ENCODE data around the gene DAND5. TPM values are rescaled to one million over a fixed set of nuclear protein-coding genes. Genes with fewer than 3 reads are reported as not detected.
A peak's percentile ranks its signal among the peaks of the same experiment; 100 is the strongest.

Gene DAND5
- total and polyA plus RNA-seq, 2 of the 13 experiments (the other 11 are each of a cell fraction or from before 2014, with no cell fraction given): 0.04 TPM; not detected in 1

DNA sequence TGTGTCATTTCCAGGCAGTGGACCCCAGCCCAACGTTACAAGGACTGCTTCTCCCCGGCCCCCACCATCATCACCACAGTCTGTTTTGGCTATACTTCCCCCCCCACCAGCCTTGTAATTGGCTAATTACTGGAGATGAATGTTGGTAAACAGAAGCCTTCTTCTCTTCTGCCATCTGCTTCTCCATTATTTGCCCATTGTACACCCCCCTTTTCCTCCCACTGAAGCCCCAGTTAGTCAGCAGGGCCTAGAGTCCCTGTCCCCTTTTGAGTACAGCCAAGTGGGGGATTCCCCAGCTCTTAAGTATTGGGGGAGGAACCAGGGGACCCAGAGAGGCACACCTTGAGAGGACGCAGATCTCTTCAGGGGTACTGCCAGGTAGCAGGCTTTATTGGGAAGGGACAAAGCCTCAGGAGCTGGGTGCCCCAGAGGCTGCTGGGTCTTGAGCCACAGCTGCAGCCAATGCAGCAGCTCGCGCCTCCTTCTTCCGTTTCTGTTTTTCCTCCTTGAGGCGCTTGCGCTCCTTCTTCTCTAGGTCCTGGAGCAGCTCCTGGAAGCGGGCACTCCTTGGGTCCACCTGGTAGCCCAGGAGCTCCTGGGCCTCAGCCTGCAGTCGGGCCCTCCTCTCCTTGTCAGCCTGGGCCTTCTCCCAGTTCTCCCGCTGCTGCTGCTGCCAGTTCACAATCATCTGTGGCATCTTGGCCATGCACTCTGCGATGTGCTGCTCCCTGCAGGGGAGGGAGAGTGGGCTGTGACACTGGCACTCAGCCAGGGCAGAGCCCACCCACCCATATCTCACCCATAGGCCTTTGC lies 15.4 kb upstream of the DAND5 start (continued):
- TF ChIP-seq, protein P1, sequence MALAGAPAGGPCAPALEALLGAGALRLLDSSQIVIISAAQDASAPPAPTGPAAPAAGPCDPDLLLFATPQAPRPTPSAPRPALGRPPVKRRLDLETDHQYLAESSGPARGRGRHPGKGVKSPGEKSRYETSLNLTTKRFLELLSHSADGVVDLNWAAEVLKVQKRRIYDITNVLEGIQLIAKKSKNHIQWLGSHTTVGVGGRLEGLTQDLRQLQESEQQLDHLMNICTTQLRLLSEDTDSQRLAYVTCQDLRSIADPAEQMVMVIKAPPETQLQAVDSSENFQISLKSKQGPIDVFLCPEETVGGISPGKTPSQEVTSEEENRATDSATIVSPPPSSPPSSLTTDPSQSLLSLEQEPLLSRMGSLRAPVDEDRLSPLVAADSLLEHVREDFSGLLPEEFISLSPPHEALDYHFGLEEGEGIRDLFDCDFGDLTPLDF (CRISPR knock-in tag; IDR thresholded peaks at IDR 0.05): no peak
- TF ChIP-seq POLR2AphosphoS5 (IDR thresholded peaks at IDR 0.05; ENCODE audit: low read depth, low read length) (0 out of 2 replicates have a peak, but pooled peaks have one; percentile 6), CEBPG (CRISPR knock-in tag; IDR thresholded peaks at IDR 0.05) (no peak)

DNA sequence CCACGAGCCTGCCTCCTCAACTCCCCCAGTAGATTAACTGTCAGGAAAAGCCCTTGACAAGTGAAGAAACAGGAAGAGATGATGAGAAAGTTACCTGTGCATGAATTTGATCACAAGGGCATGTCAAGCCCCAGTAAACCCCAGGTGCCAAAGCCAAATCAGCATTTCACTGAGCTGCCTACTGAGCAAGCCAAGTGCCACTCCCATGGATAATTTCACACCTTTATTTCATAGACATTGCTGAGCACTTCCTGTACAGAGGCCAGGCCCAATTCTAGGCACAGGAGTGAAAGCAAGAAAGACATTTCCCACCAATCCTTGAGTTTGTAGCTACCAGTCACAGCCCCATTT lies 14.8 kb upstream of the DAND5 start:
- H3K4me1 ChIP-seq (ENCODE audit: insufficient read depth, low read length): peaks cover 23% of the 10 kb centered on the region
- no peaks in the 10 kb centered on the region for H3K27me3 ChIP-seq (ENCODE audit: control insufficient read depth in 1 of 2, insufficient read depth in 2 of 2, low read length in 2 of 2)
- H3K4me2 ChIP-seq (ENCODE audit: low read depth, low read length): 0 out of 2 replicates have a peak overlapping the region, but pooled peaks have one; percentile 1
- H2AFZ ChIP-seq (ENCODE audit: low read length): no peak overlapping the region
- no peaks in the 10 kb centered on the region for H3K9me3 ChIP-seq (ENCODE audit: low read length)
- H3K27ac ChIP-seq (ENCODE audit: extremely low read length, insufficient read depth, low read length): no peak overlapping the region
- DNase-seq (ENCODE audit: low spot score) (no peak), FAIRE-seq (no peak), ATAC-seq (no peak)
- peaks cover 17 to 35% of the 10 kb centered on the region in 2 experiments; a peak in 4 of 5 replicates for H3K36me3 ChIP-seq (replicated peaks in 1 of 2; ENCODE audit: control insufficient read depth in 1 of 2, insufficient read depth in 2 of 2, low read length in 2 of 2)
- intact Hi-C loops (cut with micrococcal nuclease; ENCODE audit: unreplicated experiment): no loop called here
- WGBS (ENCODE audit: low lambda C conversion rate): no CpG with 5 or more reads among the region's 1 CpG
- POLR2A ChIA-PET: interaction anchor here (1.3 to 3.9 kb wide), 2 partner anchors 8 to 11 kb away, joined by 4 to 25 read pairs; partner anchors contain the start of gene RAD23A
- no peaks in the 10 kb centered on the region for H4K20me1 ChIP-seq (ENCODE audit: insufficient read depth, low read length)
- peaks cover 24% of the 10 kb centered on the region for H3K79me2 ChIP-seq (ENCODE audit: insufficient read depth, low read length)
- H3K9ac ChIP-seq (ENCODE audit: insufficient read depth, low read depth, low read length): no peak overlapping the region
- in situ Hi-C loops (cut with HindIII; ENCODE audit: extremely low pct_ligation_motif_present, low pct_unique_long_range_greater_than_20kb): no loop called here
- H3K4me3 ChIP-seq (replicated peaks in 1 of 3; ENCODE audit: insufficient read depth in 1 of 3, low read depth in 2 of 3, low read length in 3 of 3): no peak overlapping the region
- BruUV-seq (replicated peaks): no TSS peak
- CTCF ChIA-PET (ENCODE audit: low intra/inter-chr PET ratio, low total read pairs): no interaction called here
- no peak for TF ChIP-seq ETS1 (CRISPR knock-in tag; IDR thresholded peaks at IDR 0.05)
- TF ChIP-seq ZNF407 (CRISPR knock-in tag; IDR thresholded peaks at IDR 0.05; ENCODE audit: not compliant biosample characterization): no peak
- no peak for TF ChIP-seq ZNF552 (CRISPR knock-in tag; IDR thresholded peaks at IDR 0.05; ENCODE audit: borderline replicate concordance)
- TF ChIP-seq POGK (CRISPR knock-in tag; conservative IDR thresholded peaks at IDR 0.05): no peak
- no peak for TF ChIP-seq CAMTA2 (CRISPR knock-in tag; IDR thresholded peaks at IDR 0.05; ENCODE audit: borderline replicate concordance)
- no peak for TF ChIP-seq GLI4 (CRISPR knock-in tag; IDR thresholded peaks at IDR 0.05; ENCODE audit: borderline replicate concordance)

All from HepG2 (cell line).